ENCODE measurements around the gene MKRN2OS.
"Not testable (repeated sequence)": the region's sequence is repeated elsewhere in the genome, so short reads cannot be mapped to it uniquely, and the experiment has no call there.

MKRN2OS gene

DNA sequence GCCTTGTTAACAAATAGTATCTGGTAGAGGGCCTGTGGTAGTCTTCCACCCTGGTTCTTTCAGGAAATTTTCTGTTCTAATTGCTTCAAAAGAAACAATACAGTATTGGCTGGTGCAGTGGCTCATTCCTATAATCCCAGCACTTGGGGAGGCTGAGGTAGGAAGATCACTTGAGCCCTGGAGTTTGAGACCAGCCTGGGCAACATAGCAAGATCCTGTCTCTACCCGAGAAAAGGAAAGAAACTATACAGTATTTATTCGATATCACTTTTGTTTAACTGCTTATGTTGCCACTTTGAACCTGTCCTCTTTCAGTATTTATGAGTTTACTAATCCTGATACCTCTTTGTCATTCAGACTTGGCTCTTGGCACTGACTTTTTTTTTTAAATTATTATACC lies 16.1 kb upstream of the MKRN2OS start:
- no peak for DNase-seq (ENCODE audit: low read depth)

GRCh38 chr3:12560505-12561190 lies 15.3 kb upstream of the MKRN2OS start:
- no peak for DNase-seq (ENCODE audit: low read depth)

GRCh38 chr3:12559520-12559919 lies 14.2 kb upstream of the MKRN2OS start:
- DNase-seq (ENCODE audit: low read depth): no peak

DNA sequence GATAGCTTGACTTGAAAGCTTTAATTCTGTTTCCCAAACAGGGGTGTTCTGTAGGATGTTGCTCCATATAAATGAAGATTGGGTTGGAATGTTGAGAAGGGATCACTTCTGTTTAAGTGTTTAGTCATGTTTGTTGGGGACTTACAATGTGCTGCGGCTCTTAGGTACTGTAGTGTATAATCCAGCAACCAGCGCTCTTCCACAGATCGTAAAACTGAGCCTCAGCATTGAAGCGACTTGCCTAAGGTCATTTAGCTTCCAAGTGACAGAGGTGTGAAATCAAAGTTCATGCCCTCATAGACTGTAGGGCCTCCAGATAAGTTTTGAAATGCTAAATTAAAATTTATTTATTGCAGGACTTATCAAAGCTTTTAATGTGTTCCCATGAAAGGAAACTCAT lies 13.4 kb upstream of the MKRN2OS start:
- DNase-seq (ENCODE audit: low read depth): no peak

GRCh38 chr3:12557473-12558100 lies 12.3 kb upstream of the MKRN2OS start:
- DNase-seq (ENCODE audit: low read depth): no peak

DNA sequence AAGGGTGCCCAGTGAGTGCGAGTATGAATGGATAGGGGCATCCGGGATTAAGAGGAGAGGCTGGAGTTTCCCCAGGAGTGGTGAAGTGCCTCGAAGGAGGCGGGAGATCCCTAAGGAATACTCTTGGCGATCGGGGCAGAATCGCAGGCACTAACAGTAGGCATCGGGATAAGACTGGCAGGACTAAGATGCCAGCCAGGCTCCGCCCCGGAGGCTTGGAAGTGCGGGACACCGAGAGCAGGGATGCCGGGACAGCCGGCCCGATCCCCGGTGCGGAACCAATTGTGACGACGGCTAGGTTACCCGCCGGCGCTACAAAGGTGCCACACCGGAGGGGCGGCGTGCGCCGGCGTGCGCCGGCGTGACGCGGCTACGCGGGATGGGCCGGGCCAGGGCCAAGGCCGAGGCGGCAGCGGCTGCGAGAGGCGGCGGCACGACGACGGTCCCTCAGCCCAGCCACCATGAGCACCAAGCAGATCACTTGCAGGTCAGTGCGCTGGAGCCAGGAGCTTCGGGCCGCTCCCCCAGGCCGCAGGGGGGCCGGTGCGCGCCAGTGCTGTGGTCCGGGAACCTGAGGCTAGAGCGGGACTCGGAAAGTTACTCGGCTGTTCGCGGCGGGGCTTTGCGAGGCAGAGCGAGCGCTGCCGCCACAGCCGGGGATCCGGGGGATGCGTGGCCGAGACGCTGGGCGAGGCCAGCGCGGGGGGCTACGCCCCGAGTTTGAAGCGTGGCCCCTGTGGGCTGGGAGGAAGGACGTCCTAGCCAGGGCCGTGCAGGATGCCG lies 11.6 kb upstream of the MKRN2OS start, which contains the start of gene MKRN2:
Gene MKRN2 (plus strand): TSS at position 398 of the 783 bp plus-strand sequence. CDS start 64 bp downstream, at position 462.
- DNase-seq (ENCODE audit: low read depth): peak; percentile 76

DNA sequence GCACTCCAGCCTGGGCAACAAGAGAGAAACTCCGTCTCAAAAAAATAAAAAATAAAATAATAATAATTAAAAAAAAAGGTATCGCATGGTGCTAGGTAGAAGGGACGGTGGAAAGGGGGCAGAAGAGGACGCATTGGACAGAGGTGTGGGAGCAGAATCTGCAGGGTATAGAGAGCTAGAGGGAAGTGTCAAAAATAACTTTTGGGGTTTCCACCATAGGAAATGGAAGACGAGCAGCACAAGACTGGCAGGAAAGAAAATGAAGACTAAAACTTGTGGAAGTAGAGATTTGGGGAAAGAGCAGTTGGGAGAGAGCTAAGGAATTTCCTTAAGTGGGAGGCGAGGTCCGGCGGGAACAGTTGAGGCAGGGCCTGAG lies 11.0 kb upstream of the MKRN2OS start:
- DNase-seq (ENCODE audit: low read depth): no peak

GRCh38 chr3:12553921-12554391 lies 8.7 kb upstream of the MKRN2OS start:
- DNase-seq (ENCODE audit: low read depth): no peak

DNA sequence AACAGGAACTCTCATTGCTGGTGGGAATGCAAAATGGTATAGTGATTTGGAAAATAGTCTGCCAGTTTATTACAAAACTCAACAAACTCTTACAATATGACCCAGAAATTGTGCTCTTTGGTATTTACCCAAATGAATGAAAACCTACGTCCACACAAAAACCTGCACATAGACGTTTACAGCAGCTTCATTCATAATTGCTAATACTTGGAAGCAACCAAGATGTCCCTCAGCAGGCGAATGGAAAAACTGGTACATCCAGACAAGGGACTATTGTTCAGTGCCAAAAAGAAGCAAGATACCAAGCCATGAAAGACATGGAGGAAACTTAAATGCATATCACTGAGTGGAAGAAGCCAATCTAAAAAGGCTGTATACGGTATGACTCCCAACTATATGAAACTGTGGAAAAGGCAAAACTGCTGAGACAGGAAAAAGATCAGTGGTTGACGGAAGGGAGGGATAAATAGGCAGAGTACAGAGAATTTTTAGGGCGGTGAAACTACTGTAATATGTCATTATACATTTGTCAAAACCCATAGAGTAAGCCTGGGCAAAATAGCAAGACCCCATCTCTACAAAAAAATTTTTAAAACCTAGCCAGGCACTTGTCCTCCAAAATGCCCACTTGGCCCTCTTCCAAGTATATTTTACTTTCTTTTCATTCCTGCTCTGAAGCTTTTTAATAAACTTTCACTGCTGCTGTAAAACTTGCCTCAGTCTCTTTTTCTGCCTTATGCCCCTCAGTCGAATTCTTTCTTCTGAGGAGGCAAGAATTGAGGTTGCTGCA lies 4.9 kb upstream of the MKRN2OS start:
- no peak for DNase-seq (ENCODE audit: low read depth)

- no peak for DNase-seq (ENCODE audit: low read depth)
Measured at GRCh38 chr3:12544652-12545472, 437 bp downstream of the MKRN2OS start.

DNA sequence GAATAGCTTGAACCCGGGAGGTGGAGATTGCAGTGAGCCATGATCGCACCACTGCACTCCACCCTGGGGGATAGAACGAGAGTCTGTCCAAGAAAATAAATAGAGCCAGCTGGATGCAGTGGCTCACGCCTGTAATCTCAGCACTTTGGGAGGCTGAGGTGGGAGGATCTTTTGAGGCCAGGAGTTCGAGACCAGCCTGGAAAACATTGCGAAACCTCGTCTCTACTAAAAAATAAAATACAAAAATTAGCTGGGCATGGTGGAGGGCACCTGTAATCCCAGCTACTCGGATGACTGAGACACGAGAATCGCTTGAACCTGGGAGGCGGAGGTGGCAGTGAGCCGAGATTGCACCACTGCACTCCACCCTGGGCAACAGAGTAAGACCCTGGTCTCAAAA lies 1.8 kb downstream of the MKRN2OS start:
- not testable (repeated sequence) for DNase-seq (ENCODE audit: low read depth)

DNA sequence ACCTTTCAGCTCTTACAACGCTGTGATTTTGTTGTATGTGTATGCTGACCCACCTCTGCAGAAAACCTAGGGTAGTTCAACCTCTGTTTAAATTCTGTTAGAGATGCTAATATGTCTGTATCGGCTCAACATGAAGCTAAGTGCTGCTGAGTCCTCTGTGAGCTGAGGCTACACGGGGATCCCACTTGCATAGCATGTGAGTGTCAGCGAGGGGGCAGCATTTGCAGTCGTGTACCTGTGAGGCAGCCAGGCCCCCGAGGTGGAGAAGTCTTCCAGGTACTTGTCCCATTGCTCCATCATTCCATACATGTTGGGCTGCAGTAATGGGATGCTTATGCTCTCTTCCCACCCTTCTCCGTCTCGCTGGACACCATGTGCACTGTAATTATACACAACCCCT lies 3.7 kb downstream of the MKRN2OS start:
- no peak for DNase-seq (ENCODE audit: low read depth)

- no peak for DNase-seq (ENCODE audit: low read depth)
Measured at GRCh38 chr3:12536423-12536822, 8.9 kb downstream of the MKRN2OS start.

- no peak for DNase-seq (ENCODE audit: low read depth)
Measured at GRCh38 chr3:12532182-12532581, 13.1 kb downstream of the MKRN2OS start.

DNA sequence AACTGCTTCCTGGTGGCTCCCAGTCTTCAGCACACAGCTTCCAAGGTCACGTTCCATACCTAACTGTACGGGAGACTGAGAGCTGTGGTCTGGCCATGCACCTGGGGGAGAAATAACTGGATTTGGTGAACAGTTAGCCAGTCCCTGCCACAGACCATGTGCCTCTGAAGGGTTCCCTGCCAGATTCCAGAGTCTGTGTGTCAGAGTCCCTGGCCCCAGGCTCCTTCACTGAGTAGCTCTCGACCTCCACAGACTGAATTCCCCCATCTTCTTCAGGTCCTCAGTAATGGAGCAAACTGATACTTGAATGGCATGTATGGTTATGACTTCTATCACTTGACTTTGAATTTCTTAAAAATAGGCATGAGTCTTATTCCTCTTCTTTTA lies 17.5 kb downstream of the MKRN2OS start:
- DNase-seq (ENCODE audit: low read depth): no peak

DNA sequence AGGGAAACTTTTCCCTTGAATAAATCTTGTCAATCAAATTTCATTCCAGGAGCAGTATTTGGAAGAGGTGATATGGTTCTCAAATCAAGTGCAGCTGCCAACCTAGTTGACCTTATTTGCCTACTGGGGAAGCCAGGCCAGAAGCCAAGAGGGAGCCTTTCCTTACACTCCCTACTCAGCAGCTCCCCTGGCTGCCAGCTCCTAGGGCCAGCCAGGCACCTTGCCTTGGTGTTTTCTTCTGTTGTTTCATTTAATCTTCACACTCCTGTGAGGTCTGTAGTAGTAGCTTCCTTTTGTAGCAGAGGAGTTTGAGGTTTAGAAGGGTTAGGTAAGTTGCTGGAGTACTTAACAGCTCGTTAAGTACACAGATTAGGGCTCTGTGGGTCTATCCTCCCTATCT lies 22.6 kb downstream of the MKRN2OS start:
- no peak for DNase-seq (ENCODE audit: low read depth)

GRCh38 chr3:12521010-12521409 lies 24.3 kb downstream of the MKRN2OS start:
- no peak for DNase-seq (ENCODE audit: low read depth)

DNA sequence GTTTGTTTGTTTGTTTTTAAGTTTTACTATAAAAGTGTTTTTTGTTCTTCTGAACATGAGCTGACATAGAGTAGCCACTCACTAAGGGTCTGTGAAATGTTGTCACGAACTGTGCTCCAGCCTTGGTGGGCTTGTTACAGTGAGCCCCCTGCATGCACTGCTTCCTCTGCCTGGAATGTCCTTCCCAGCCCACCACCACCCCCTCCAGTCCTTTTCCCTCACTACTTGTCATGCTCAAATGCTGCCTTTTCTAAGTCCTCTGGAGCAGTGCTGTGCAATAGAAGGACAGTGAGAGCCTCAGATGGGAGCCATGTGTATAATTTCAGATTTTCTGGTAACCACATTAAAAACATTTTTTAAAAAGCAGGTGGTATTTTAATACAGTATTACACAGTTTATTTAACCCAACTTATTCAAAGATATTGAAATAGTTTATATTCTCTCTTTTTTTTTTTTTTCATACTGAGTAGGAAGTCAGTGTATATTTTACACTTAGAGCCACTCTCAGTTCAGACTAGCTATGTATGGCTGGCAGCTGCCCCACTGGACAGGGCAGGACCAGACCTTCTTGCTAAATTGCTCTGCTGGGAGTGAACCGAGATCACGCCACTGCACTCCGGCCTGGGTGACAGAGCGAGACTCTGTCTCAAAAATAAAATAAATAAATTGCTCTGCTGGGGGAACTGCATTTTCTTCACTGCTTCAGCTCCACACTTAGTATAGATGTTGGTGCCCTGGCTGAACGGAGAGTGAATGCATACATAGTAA lies 26.9 kb downstream of the MKRN2OS start:
- no peak for DNase-seq (ENCODE audit: low read depth)

DNA sequence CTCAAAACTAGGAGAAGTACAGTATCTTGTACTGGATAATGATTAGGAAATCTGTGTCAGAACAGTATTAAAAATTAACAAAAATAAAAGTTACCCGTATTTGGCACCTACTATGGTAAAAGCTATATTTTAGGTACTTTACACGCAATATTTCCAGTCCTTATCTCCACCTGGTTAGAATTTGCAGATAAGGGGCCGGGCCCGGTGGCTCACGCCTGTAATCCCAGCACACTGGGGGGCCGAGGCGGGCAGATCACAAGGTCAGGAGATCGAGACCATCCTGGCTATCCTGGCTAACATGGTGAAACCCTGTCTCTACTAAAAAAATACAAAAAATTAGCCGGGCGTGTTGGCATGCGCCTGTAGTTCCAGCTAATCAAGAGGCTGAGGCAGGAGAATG lies 28.4 kb downstream of the MKRN2OS start:
- DNase-seq (ENCODE audit: low read depth): no peak

- DNase-seq (ENCODE audit: low read depth): no peak
Measured at GRCh38 chr3:12515631-12516030, 29.7 kb downstream of the MKRN2OS start.
